ENCODE measurements around the gene IL1R2. TPM values are rescaled to one million over a fixed set of nuclear protein-coding genes. Genes with fewer than 3 reads are reported as not detected.

Gene IL1R2
- total RNA-seq, 1 donor, result 0.81 TPM

GRCh38 chr2:102028470-102028869, 36.7 kb downstream of the IL1R2 start:
- TF ChIP-seq CTCF (IDR thresholded peaks at IDR 0.05; ENCODE audit: insufficient read depth, low read length), result no peak
- H3K4me3 ChIP-seq (ENCODE audit: low read depth, low read length), result no peak overlapping the region
- DNase-seq (ENCODE audit: low read depth), result no peak

- no peak for TF ChIP-seq CTCF (IDR thresholded peaks at IDR 0.05; ENCODE audit: insufficient read depth, low read length)
- H3K4me3 ChIP-seq (ENCODE audit: low read depth, low read length), result no peak overlapping the region
- DNase-seq (ENCODE audit: low read depth), result no peak
These were observed 37.6 kb downstream of the IL1R2 start for GRCh38 chr2:102029405-102029804.

- TF ChIP-seq CTCF (IDR thresholded peaks at IDR 0.05; ENCODE audit: insufficient read depth, low read length), result no peak
- no peak for DNase-seq (ENCODE audit: low read depth)
- no peak overlapping the region for H3K4me3 ChIP-seq (ENCODE audit: low read depth, low read length)
These were observed 38.2 kb downstream of the IL1R2 start for GRCh38 chr2:102029952-102030351.

- no peak for TF ChIP-seq CTCF (IDR thresholded peaks at IDR 0.05; ENCODE audit: insufficient read depth, low read length)
- no peak for DNase-seq (ENCODE audit: low read depth)
- no peak overlapping the region for H3K4me3 ChIP-seq (ENCODE audit: low read depth, low read length)
These were observed 38.7 kb downstream of the IL1R2 start for GRCh38 chr2:102030502-102030854.

- H3K4me3 ChIP-seq (ENCODE audit: low read depth, low read length), result no peak overlapping the region
- TF ChIP-seq CTCF (IDR thresholded peaks at IDR 0.05; ENCODE audit: insufficient read depth, low read length), result no peak
- DNase-seq (ENCODE audit: low read depth), result no peak
These were observed 39.2 kb downstream of the IL1R2 start for GRCh38 chr2:102030855-102031527.

GRCh38 chr2:102032368-102033030, 40.7 kb downstream of the IL1R2 start:
- H3K4me3 ChIP-seq (ENCODE audit: low read depth, low read length), result no peak overlapping the region
- TF ChIP-seq CTCF (IDR thresholded peaks at IDR 0.05; ENCODE audit: insufficient read depth, low read length), result no peak

More at GRCh38 chr2:102032368-102033030, 40.7 kb downstream of the IL1R2 start:
- DNase-seq (ENCODE audit: low read depth), result no peak

Data from fibroblast of the aortic adventitia (primary cell).